Activated naive CD8-positive, alpha-beta T cell treated with anti-CD3 and anti-CD28 coated beads, Interleukin-2, amount 50 U/mL, for 24 hours (primary cell): ENCODE results near the gene RNU6-9.
"Not testable (repeated sequence)": the region's sequence is repeated elsewhere in the genome, so short reads cannot be mapped to it uniquely, and the experiment has no call there.

ENCODE experiments used
- ATAC-seq: fragments of 150-1000 bp; cut with Tn5 transposase; one replicate; pipeline ENCODE4 v1.10.0; 2021
- DNase-seq: peaks from one replicate; pipeline ENCODE4 v3.0.0; 2021
- H3K27ac Mint-ChIP-seq: one replicate; pipeline ENCODE4 v1.8.0; 2021; ENCODE audit warnings: mild to moderate bottlenecking, mixed read lengths
- H3K27me3 Mint-ChIP-seq: one replicate; pipeline ENCODE4 v1.8.0; 2021; ENCODE audit warnings: mixed read lengths
- H3K36me3 Mint-ChIP-seq: one replicate; pipeline ENCODE4 v1.8.0; 2021; ENCODE audit warnings: low read depth, mixed read lengths
- H3K4me1 Mint-ChIP-seq: one replicate; pipeline ENCODE4 v1.8.0; 2021; ENCODE audit warnings: mixed read lengths
- H3K4me3 Mint-ChIP-seq: one replicate; pipeline ENCODE4 v1.8.0; 2021; ENCODE audit warnings: mild to moderate bottlenecking, moderate library complexity, mixed read lengths
- H3K9me3 Mint-ChIP-seq: one replicate; pipeline ENCODE4 v1.8.0; 2021; ENCODE audit warnings: mixed read lengths

The RNU6-9 gene

DNA sequence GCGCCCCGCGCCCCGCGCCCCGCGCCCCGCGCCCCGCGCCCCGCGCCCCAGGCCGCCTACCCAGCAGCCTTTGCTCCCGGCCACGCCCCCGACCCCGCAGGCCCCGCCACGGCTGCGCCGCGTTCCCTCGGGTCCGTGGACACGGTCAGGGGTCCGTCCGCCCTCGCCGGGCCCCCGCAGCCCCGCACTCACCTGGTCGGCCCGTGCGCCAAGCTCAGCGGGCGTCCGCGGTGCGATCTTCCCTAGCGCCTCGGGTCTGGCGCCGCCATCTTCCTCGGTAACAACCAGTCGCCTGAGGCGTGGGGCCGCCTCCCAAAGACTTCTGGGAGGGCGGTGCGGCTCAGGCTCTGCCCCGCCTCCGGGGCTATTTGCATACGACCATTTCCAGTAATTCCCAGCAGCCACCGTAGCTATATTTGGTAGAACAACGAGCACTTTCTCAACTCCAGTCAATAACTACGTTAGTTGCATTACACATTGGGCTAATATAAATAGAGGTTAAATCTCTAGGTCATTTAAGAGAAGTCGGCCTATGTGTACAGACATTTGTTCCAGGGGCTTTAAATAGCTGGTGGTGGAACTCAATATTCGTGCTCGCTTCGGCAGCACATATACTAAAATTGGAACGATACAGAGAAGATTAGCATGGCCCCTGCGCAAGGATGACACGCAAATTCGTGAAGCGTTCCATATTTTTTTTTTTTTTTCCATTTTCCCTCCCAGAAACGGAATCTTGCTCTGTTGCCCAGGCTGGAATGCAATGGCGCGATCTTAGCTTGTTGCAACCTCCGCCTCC, at the start of gene RNU6-9, which contains the start of gene MED16:
Gene RNU6-9 (plus strand): TSS at position 591 of the 796 bp plus-strand sequence.
Gene MED16 (minus strand): TSS at position 294 of the 796 bp plus-strand sequence. CDS start 2,056 bp downstream, outside the sequence.
- DNase-seq (peak; percentile 87), ATAC-seq (peak; percentile 89)
- Mint-ChIP-seq H3K4me1 (peaks cover 14% of the 10 kb centered on the region), H3K36me3 (peaks cover 4% of the 10 kb centered on the region), H3K27ac (peak within 1 kb of the TSS; percentile 98), H3K4me3 (peak within 1 kb of the TSS; percentile 82), H3K27me3 (no peaks in the 10 kb centered on the region), H3K9me3 (no peaks in the 10 kb centered on the region)

DNA sequence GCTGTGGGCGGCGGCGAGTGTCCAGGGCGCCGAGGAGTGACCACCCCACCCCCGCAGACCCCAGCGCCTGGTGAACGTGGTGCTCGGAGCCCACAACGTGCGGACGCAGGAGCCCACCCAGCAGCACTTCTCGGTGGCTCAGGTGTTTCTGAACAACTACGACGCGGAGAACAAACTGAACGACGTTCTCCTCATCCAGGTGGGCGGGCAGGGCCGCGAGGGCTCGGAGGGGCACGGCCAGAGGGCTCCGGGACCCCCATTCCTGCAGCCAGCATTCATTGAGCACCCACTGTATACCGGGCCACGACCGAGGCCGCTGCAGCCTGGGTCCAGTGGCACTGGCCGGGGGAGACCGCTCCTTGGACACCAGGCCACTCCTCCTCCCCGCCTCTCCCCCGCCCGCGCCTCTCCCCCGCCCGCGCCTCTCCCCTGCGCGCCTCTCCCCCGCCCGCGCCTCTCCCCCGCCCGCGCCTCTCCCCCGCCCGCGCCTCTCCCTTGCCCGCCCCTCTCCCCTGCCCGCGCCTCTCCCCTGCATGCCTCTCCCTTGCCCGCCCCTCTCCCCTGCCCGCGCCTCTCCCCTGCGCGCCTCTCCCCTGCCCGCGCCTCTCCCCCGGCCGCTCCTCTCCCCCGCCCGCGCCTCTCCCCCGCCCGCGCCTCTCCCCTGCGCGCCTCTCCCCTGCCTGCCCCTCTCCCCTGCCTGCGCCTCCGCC, 49.3 kb upstream of the RNU6-9 start:
- H3K9me3 Mint-ChIP-seq = no peaks in the 10 kb centered on the region
- DNase-seq (no peak), ATAC-seq (no peak)
- peaks cover 46% of the 10 kb centered on the region for H3K27me3 Mint-ChIP-seq
- H3K27ac Mint-ChIP-seq = no peak overlapping the region
- no peak overlapping the region for H3K4me3 Mint-ChIP-seq
- no peaks in the 10 kb centered on the region for H3K36me3 Mint-ChIP-seq
- peaks cover 3% of the 10 kb centered on the region for H3K4me1 Mint-ChIP-seq

DNA sequence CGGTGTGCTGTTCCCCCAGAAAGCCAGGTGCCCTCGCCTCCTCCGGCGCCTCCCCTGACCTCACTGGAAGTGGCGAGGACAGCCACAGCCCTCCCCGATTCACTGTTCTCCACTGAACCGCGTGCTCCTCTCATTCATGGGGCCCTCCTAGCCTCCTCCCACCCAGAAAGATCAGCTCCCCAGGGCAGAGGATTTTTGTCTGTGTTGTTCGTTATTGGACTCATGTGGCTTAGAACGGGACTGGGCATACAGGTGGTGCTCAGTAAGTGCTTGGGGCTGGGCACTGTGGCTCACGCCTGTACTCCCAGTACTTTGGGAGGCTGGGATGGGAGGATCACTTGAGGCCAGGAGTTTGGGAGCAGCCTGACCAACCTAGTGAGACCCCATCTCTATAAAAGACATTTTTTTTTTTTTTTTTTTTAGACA, 48.7 kb upstream of the RNU6-9 start:
- ATAC-seq (no peak), DNase-seq (no peak)
- Mint-ChIP-seq H3K27ac (no peak overlapping the region), H3K9me3 (no peaks in the 10 kb centered on the region), H3K36me3 (no peaks in the 10 kb centered on the region), H3K4me1 (peaks cover 3% of the 10 kb centered on the region), H3K4me3 (no peak overlapping the region), H3K27me3 (peaks cover 52% of the 10 kb centered on the region)

DNA sequence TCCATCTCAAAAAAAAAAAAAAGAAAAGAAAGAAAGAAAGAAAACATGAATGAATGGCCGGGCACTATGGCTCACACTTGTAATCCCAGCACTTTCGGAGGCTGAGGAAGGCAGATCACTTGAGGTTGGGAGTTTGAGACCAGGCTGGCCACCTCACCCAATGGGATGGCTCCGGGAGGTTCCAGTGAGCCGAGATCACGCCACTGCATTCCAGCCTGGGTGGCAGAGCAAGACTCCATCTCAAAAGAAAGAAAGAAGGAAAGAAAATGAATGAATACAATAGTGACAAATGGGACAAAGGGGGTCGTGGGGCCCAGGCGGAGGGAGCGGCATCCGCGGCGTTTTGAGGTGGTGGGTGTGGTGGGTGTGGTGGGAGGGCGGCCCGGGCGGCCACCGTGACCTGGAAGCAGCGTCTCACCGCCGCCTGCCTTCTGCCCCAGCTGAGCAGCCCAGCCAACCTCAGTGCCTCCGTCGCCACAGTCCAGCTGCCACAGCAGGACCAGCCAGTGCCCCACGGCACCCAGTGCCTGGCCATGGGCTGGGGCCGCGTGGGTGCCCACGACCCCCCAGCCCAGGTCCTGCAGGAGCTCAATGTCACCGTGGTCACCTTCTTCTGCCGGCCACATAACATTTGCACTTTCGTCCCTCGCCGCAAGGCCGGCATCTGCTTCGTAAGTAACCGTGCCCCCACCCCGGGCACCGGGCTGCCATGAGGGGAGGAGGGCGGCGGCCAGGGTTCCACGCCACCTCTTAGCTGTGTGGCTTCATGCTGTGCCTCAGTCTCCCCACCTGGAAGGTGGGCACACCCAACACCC, 47.4 kb upstream of the RNU6-9 start:
- no peak for ATAC-seq
- Mint-ChIP-seq H3K4me1 (peaks cover 3% of the 10 kb centered on the region), H3K4me3 (no peak overlapping the region), H3K27ac (no peak overlapping the region), H3K36me3 (no peaks in the 10 kb centered on the region), H3K27me3 (peaks cover 58% of the 10 kb centered on the region), H3K9me3 (no peaks in the 10 kb centered on the region)
- DNase-seq = no peak

DNA sequence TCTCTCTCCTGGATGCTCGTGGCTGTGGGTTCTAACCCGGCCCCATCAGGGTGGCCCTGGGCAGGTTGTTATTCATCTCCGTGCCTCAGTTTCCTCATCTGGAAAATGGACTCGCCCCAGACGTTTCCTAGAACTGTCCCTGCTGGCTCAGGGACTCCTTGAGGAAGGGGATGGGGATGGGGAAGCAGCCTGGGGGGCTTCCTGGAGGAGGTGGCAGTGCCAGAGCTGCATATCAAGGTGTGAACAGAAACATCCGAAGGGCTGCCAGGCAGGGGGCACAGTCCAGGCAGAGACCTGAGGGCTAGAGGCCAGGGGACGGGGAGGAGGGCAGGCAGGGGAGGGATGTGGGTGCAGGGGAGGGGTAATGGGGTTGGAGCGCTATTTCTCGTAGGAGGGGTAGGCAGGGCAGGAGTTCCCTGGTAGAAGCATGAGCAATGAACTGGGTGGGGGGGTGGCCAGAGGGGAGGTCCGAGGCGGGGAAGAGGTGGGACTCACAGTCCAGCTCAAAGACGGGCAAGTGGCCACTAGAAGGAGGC, 44.8 kb upstream of the RNU6-9 start:
- peaks cover 50% of the 10 kb centered on the region for H3K27me3 Mint-ChIP-seq
- H3K27ac Mint-ChIP-seq = no peak overlapping the region
- no peak for DNase-seq
- H3K4me1 Mint-ChIP-seq = peaks cover 3% of the 10 kb centered on the region
- H3K9me3 Mint-ChIP-seq = no peaks in the 10 kb centered on the region
- no peaks in the 10 kb centered on the region for H3K36me3 Mint-ChIP-seq
- ATAC-seq = no peak
- H3K4me3 Mint-ChIP-seq = no peak overlapping the region

DNA sequence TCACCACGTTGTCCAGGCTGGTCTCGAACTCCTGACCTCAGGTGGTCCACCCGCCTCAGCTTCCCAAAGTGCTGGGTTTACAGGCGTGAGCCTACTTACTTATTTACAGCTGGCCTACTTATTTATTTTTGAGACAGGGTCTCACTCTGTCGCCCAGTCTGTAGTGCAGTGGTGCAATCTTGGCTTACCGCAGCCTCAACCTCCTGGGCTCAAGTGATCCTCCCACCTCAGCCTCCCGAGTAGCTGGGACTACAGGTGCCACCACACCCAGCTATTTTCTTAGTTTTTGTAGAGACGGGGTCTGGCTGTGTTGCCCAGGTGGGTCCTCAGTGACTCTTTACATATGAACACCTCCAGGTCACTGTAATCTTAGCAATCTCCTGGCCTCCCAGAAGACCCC, 44.1 kb upstream of the RNU6-9 start:
- not testable (repeated sequence) for H3K4me1 Mint-ChIP-seq, H3K9me3 Mint-ChIP-seq, H3K4me3 Mint-ChIP-seq, H3K27ac Mint-ChIP-seq, DNase-seq, ATAC-seq, H3K36me3 Mint-ChIP-seq
- H3K27me3 Mint-ChIP-seq = peaks cover 48% of the 10 kb centered on the region

DNA sequence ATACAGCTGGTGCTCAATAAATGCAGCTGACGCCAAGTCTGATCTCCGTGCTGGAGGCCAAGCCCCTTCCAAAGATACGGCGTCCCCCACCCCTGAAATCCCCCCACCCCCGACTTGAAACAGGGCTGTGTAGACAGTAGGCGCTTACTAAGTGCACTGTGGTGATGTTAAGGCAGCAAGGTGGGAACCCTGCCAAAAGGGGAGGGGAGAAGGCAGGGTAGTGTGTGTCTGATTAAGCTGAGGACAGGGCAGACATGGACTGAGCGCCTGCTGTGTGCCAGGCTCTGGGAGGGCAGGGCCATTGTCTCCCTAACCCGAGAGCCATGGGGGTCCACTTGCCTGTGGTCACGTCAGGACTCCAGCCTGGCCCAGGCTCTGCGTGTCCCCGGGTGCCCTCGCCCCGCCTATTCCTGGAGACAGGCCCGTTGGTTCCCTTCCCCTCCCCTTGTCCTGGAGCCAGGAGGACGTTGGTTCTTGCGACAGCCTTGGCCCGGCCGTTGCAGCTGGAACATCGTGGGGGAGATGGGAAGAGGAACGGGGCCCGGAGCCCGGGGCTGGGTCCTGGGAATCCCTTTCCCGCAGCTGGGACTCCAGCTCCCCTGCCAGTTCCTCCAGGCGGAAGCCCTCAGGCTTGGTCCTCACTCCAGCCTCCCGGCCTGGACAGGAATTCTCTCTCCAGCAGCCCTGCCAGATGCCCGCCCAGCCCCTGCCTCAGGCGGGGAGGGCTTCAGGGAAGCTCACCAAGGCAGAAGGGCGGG, 42.9 kb upstream of the RNU6-9 start:
- Mint-ChIP-seq H3K27ac (no peak overlapping the region), H3K9me3 (no peaks in the 10 kb centered on the region), H3K4me1 (no peaks in the 10 kb centered on the region), H3K36me3 (no peaks in the 10 kb centered on the region), H3K27me3 (peaks cover 37% of the 10 kb centered on the region), H3K4me3 (no peak overlapping the region)
- ATAC-seq (no peak), DNase-seq (no peak)

DNA sequence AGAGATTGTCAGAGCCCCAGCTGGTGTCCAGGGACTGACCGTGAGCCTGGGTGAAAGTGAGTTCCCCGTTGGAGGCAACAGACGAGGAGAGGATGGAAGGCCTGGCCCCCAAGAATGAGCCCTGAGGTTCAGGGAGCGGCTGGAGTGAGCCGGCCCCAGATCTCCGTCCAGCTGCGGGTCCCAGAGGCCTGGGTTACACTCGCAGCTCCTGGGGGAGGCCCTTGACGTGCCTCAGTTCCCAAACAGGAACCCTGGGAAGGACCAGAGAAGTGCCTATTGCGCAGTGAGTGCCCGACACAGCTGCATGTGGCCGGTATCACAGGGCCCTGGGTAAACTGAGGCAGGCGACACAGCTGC, 42.3 kb upstream of the RNU6-9 start:
- DNase-seq (no peak), ATAC-seq (no peak)
- Mint-ChIP-seq H3K27ac (no peak overlapping the region), H3K4me3 (no peak overlapping the region), H3K36me3 (no peaks in the 10 kb centered on the region), H3K9me3 (no peaks in the 10 kb centered on the region), H3K27me3 (peaks cover 33% of the 10 kb centered on the region), H3K4me1 (no peaks in the 10 kb centered on the region)

DNA sequence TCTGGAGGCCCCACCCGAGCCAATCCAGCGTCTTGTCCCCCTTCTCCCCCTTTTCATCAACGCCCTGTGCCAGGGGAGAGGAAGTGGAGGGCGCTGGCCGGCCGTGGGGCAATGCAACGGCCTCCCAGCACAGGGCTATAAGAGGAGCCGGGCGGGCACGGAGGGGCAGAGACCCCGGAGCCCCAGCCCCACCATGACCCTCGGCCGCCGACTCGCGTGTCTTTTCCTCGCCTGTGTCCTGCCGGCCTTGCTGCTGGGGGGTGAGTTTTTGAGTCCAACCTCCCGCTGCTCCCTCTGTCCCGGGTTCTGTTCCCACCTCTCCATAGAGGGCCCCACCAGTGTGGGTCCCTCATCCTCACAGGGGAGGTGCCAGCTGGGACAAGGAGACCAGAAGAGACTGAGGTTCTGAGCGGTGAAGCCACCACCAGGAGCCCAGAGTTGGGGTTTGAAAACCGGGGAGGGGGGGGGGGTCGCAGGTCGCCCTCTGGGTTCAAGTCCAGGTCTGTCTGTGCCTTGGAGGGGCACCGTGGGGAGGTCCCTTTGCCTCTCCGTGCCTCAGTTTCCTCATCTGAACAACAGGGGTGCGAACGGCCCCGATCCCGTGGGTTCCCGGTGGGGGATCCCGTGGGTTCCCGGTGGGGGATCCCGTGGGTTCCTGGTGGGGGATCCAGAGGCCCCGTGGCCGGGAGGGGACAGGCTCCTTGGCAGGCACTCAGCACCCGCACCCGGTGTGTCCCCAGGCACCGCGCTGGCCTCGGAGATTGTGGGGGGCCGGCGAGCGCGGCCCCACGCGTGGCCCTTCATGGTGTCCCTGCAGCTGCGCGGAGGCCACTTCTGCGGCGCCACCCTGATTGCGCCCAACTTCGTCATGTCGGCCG, 40.9 kb upstream of the RNU6-9 start, which contains the start of gene ELANE:
Gene ELANE (plus strand): TSS at position 168 of the 878 bp plus-strand sequence. CDS start 26 bp downstream, at position 194.
- H3K27me3 Mint-ChIP-seq = peaks cover 23% of the 10 kb centered on the region
- H3K4me3 Mint-ChIP-seq = no peak within 1 kb of the TSS
- ATAC-seq (no peak), DNase-seq (no peak)
- H3K4me1 Mint-ChIP-seq = no peaks in the 10 kb centered on the region
- H3K9me3 Mint-ChIP-seq = no peaks in the 10 kb centered on the region
- H3K36me3 Mint-ChIP-seq = no peaks in the 10 kb centered on the region
- no peak within 1 kb of the TSS for H3K27ac Mint-ChIP-seq

DNA sequence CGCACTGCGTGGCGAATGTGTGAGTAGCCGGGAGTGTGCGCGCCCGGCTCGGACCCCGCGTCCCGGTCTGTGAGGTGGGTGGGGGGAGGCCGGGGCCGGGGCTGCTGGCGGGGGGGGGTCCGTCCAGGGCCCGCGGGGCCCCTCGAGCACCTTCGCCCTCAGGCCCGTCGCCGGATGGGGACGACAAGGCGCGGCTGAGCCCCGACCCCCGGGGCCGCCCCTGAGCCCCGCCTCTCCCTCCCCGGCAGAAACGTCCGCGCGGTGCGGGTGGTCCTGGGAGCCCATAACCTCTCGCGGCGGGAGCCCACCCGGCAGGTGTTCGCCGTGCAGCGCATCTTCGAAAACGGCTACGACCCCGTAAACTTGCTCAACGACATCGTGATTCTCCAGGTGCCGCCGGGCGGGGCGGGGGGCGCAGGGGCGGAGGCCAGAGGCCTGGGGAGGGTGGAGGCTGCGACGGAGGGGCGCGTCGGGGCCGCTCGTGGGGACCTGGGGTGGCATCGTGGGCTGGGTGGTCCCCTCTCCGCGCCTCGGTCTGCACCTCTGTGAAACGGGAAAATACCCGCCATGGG, 40.2 kb upstream of the RNU6-9 start:
- Mint-ChIP-seq H3K27me3 (peaks cover 22% of the 10 kb centered on the region), H3K4me3 (no peak overlapping the region), H3K27ac (no peak overlapping the region), H3K4me1 (no peaks in the 10 kb centered on the region), H3K9me3 (no peaks in the 10 kb centered on the region), H3K36me3 (no peaks in the 10 kb centered on the region)
- no peak for ATAC-seq
- DNase-seq = no peak

DNA sequence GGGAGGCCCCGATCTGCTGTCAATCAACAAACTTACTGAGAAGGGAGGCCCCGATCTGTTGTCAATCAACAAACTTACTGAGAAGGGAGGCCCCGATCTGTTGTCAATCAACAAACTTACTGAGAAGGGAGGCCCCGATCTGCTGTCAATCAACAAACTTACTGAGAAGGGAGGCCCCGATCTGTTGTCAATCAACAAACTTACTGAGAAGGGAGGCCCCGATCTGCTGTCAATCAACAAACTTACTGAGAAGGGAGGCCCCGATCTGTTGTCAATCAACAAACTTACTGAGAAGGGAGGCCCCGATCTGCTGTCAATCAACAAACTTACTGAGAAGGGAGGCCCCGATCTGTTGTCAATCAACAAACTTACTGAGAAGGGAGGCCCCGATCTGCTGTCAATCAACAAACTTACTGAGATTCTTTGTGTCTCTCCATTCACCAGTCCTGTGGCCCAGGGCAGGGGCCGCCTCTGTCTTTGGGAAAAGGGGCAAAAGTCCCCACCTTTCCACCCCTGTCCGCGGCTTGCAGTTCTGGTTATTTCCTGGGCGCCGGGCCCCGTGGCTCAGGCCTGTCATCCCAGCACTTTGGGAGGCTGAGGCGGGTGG, 39.6 kb upstream of the RNU6-9 start:
- H3K27me3 Mint-ChIP-seq = peaks cover 23% of the 10 kb centered on the region
- ATAC-seq, DNase-seq, H3K9me3 Mint-ChIP-seq, H3K27ac Mint-ChIP-seq, H3K4me3 Mint-ChIP-seq, H3K4me1 Mint-ChIP-seq, H3K36me3 Mint-ChIP-seq: not testable (repeated sequence)

DNA sequence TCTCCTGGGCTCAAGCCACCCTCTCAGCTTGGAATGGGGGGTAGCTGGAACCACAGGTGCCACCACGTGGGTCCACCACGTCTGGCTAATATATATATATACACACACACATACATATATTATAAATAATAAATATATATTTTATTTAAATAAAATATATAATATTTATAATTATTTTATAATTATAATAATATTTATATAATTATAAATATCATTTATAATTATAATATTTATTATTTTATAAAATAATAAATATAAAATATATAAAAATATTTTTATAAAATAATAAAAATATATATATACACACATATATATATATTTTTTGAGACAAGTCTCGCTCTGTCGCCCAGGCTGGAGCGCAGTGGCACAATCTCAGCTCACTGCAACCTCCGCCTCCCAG, 38.7 kb upstream of the RNU6-9 start:
- Mint-ChIP-seq H3K36me3 (no peaks in the 10 kb centered on the region), H3K9me3 (no peaks in the 10 kb centered on the region), H3K27ac (no peak overlapping the region), H3K4me3 (no peak overlapping the region), H3K27me3 (peaks cover 19% of the 10 kb centered on the region), H3K4me1 (no peaks in the 10 kb centered on the region)
- no peak for ATAC-seq
- no peak for DNase-seq
